NCI-H226 (cell line): ENCODE data around the gene CD6.

Experiments used
- DNase-seq: peaks from one replicate; pipeline ENCODE4 v3.0.0-alpha.2; 2015

CD6 gene

DNA sequence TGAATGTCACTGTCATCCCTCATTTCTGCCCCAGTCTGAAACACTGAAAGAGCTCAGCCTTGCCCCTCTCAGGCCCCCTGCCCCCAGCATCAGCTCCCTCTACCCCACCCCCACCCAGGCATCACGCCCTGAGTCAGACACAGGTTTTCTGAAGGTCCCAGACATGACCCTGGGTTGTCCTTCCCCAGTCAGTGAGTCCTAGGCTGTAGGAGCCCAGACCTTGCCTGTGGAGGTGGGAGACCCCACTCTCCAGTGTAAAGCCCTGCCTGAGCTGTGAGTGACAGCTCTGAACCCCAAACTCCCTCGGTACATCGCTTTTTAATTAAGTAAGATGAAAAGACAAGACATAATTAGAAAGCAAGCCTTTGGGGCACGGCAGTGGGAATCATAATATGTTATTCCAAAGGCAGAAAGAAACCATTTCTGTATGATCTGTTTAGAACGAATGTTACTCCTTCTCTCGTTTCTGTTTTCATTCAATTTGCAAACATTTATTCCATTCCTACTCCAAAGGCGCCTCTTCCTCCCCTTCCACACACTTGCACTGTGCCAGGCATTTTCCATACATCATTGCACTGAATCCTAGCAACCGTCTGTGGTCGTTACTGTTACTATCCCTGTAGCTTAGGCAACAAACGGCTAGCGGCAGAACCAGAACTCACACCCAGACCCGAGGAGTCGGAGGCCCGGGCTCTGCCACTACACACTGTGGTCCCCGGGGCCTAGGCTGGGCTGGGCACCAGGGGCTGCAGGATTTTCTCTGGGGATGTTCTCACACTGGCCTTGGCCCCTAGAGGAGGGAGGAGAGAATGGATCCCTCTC is 63.4 kb downstream of the CD6 start:
- DNase-seq: no peak

DNA sequence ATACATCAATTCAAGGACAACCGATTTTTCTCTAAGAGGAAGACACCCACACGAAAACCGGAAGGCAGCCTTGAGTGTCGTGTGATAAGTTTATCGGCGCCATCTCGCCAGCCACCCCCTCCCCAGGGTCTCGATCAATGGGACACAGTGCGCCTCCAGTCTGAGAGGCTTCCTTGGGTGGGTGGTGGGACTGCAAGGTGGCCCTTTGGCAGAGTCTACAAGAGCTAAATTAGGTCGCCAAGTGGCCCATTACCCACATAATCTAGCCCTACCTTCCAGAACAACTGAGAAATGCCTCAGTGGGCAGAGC is 64.0 kb downstream of the CD6 start:
- DNase-seq: no peak

DNA sequence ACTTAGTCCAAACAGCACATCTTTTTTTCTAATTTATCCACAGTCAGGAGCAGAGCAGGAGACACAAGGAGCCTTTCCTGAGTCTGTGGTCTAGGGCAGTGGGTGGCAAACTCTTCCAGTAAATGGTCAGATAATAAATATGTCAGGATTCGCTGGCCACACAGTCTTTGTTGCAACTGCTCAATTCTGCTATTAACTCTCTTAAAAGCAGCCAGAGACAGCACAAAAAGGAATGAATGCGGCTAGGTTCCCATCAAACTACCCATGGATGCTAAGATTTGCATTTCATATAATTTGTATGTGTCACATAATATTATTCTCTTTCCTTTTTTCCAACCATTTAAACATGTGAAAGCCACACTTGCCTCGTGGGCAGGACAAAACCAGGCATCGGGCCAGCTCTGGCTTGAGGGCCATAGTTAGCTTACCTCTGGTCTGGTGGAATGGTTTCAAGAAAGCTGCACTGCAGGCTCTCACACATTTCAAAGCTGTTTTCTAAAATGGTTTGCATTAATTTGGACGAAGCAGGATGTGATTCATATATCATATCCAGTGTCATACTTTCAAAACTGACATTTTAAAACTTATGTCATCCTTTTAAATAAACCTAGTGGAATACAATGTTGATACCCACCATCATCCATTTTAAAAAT is 66.1 kb downstream of the CD6 start:
- peak; percentile 56 for DNase-seq

DNA sequence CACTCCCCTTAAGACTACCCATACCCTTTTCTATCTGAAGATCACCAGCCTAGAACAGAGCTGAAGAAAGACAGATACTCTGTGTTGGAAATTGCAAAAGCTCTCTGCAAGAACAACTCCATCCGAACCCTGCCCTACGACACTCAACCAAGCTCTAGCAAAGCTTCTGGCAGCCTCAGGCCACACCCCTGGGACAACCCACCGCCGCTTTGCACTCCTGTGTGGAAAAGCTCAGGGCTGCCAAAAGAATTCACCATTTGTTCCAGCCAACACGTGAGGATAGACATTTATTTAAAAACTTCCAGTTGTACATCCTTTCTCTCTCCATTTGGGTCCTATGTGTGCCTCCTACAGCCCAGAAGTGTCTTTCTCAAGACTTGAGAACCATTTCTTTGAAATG is 68.4 kb downstream of the CD6 start:
- DNase-seq: no peak

DNA sequence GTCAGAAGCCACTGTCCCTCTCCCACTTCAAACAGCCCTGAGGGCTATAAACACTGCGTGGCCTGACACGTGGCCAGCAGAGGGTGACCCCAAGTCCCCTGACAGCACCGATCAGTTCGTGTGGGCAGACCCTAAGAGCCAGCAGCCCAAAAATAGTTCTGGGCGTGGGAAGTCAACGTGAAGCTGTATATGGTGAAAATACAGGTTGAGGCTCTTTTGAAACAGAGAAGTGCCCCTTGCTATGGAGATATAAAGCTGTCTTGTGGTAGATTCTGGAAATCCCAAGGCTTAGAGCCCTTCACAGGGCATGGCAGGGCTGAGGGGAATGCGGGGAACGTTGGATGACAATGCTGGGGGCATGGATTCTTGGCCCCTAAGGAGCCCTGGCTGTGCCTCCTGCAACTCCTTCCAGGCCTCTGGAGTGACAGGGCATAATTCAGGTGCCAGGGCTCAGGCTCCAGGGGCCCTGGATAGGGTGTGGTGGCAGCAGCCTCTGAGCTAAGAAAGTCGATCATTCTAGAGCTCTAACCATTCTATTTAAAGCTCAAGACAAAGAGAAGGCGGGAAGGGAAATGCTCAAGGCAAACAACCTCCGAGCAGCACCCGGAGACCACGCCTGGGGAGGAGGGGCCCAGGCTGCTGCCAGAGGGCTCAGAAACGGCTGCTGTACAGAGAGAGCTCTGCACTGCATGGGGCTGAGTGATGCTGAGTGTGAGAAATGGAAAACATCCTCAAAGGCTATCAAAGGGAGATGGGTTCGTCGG is 70.5 kb downstream of the CD6 start:
- no peak for DNase-seq

DNA sequence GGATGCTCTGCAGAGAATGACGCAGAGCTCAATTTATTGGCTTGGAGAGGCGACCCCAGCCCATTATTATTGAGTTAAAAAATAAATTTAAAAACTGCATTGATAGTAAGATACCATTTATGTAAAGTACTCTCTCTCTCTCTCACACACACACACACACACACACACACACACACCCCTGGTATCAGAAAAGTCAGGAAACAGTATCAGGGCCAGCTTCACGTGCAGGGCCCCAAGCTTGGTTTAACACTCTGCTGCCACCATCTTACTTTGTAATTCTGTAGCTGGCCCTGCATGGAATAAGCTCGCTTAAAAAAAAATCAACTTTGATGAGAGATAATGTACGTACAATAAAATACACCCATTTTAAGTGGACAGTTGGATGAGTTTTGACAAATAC is 71.1 kb downstream of the CD6 start:
- DNase-seq: no peak

DNA sequence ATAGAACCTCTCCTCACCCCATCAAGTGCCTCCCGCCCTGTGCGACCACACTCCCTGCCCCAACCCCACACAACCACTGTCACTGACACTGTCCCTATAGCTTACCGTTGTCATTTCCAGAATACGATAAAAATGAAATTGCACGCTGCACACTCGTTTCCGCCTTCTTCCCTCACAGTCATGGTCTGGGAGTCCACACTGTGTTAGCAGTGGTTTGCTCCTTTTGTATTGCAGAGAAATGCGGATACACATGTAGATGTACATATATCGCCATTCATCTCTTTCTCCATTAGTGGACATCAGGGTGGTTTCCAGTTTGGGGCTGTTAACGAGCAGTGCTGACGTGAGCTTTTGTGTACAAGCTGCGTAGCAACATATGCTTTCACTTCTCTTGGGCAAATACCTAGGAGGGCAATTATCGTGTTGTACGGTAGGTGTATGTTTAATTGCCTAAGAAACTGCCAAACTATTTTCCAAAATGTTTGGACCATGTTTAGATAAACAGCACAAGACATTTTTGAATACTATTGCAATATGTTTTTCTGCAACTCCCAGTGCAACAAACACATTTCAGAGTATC is 71.6 kb downstream of the CD6 start:
- DNase-seq: no peak

DNA sequence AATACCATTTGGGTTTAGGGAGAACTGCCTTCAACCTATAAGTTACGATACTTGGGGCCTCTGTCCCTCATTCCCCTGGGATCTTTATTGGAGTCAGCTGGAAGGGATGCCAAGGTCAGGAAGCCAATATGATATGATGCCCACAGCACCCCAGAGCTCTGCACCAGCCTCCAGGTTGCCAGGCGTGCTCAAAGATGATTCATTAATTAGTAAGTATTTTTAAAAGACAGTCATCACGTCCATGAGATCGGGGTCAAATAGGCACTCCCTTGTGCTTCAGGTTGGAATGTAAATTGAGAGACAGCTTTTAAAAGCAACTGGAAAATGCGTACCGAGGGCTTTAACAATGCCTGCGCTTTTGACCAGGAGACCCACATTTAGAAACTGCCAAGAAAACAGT is 73.8 kb downstream of the CD6 start:
- DNase-seq: peak; percentile 20

DNA sequence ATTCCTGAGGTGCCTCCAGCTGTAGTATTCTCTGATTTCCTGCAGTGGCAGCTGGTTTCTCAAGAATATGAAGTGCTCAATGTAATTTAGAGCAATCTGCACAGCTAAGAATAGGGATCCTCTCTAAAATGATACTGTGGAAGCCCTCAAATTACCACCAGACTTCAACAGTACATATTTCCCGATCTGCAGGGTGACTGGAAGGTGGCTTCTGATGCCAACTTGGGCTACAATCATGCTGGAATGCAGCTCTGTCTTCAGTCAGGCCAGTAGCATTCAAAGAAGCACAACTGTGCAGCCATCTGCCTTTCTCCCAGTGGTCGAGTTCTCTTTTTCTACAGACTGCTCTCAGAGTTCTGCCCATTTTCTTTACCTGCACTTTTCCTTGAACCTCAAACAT is 75.4 kb downstream of the CD6 start:
- DNase-seq: no peak

DNA sequence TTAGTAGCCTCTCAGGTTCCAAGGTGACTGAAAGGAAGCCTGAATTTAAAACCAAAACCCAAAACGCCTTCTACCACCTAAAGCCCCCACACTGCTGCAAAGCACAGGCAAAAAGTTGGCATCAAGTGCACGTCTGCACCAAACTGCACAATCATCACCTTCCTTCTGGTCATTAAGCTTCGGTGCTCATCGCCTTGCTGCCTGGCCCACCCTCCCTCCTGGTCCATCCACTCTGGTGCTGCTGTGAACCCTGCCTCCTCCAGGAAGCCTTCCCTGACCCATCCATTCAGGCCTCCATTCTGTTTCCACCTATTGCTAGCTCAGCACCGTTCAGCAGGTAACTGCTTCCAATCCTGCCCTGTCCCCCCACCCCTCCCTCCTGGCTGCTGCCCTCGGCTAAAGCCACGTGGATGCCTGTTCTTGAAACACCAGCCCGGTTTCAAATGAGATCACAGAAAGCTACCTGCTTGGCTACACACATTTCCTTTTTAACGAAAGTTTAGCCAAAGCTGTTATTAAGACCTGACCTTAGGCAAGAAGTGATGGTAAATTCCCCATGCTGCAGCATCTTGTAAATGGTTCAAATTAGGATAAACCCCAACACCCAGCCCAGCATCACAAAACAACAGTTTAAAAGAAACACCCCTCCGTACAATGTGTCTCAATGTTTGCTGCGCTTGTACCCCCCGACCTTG is 77.0 kb downstream of the CD6 start:
- DNase-seq: no peak

DNA sequence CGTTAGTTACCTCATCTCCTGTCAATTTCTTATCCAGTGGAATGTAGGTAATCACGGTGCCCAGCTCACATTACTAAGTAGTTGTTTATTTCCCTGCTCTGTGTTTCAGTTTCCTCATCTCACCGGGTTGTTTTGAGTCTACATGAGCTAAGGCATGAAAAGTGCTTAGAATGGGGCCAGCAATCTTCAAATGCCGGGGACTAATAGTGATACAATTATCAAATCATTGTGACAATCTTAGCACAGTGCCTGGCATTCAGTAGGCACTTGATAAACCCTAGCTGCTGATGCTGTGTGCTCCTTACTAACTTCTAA is 77.5 kb downstream of the CD6 start:
- DNase-seq: no peak

DNA sequence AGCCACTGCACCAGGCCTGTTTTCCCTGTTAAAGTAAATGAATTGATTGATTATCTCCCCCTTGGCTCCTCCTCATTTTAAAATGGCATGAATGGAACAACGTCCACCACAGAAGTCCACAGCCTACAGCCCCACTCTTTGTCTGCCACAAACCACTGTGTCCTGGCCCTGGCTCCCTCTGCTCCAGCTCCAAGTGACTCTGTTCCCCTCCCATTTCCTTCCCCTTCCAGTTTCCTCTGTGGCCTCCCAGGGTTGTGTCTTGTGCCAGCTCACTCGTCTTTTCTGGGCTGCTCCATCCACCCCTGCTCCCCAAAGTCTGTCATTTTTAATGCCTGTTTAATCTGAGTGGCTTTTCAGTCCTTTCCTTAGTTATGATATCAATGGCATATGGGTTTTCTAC is 78.4 kb downstream of the CD6 start:
- no peak for DNase-seq

DNA sequence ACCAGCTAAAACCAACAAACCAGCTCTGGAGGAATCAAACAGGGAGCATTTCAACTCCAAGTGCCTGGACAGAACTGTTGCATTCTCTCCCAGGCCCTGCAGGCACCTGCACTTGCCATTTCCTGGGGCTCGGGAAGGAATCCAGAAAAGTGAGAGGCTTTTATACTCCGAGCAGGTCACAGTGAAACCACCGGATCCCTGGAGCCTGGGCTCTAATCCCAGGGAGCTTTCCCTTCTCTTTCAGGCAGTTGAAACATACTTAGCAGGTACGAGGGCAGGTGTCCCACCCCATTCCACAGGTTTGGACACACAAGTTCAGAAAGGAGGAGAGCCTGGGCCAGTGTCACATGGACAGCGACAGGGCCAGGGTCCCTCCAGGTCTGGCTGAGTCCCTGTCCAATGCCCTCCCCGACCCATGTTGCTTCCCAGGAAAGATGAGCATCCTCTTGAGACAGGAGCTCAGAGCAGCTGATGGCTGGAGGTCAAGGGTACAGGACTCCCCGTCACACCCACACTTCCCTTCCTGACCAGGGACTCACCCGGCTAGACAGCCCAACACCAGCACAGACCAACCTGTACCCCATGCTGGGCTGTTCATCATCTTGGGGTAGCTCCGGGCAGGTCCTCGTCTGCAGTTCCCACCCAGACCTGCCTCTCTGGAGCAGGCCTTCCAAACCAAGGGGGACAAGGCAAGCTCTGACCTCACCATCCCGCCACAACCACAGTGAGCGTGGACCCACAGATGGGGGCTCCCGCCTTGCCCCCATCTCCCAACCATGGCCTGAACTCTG is 80.9 kb downstream of the CD6 start:
- no peak for DNase-seq

DNA sequence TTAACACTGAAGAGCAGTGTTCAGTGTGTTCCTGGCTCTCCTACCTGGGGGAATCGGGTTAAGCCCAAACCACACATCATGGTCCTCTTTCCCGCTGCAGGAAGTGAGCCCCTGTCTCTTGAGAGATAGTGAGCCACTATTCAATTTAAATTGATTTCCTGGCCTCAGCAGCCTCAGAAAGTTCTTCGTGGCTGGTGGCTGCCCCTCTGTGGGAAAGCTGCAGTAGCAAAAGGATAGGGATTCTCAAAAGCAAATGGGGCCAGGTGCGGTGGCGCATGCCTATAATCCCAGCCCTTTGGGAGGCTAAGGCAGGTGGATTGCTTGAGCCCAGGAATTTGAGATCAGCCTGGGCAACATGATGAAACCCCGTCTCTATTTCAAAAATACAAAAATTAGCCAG is 81.7 kb downstream of the CD6 start:
- DNase-seq: no peak

DNA sequence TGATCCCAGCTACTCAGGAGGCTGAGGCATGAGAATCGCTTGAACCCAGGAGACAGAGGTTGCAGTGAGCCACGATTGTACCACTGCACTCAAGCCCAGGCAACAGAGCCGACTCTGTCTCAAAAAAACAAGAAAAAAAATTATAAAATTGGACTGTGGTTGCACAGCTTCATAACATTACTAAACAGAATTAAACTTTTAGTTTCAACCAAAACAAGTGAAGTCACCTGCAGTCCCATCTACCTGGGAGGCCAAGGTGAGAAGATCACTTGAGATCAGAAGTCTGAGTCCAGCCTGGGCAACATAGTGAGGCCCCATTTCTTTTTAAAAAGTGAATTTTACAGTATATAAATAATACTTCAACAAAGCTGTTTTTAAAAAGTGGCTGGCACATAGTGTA is 83.0 kb downstream of the CD6 start:
- DNase-seq: no peak

DNA sequence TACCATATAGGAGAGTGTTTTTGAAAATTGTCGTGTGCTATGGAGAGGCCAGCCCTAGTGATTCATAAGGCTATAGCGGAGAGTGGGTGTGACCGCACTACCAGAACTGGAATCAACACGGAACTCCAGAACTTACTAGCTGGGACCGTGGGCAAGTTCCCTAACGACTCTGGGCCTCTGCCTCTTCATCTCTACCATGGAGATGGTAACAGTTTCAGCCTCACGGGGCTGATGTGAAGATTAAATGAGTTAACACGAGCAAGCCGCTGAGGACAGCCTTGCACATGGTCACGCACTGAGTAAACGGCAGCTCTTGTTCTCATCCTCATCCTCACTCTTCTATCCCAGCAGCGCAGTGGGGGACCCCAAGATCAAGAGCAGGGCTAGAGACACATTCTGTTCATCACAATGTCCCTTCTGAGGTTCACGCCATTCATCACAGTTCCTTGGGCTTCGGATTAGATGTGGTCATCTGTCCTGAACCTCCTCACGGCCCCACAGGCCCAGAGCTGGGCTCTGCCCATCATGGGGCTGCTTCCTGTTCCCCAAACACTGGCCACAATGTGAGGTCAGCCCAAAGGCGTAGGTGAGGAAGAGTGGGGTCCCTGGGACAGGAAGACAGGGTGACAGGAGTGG is 83.6 kb downstream of the CD6 start:
- no peak for DNase-seq

DNA sequence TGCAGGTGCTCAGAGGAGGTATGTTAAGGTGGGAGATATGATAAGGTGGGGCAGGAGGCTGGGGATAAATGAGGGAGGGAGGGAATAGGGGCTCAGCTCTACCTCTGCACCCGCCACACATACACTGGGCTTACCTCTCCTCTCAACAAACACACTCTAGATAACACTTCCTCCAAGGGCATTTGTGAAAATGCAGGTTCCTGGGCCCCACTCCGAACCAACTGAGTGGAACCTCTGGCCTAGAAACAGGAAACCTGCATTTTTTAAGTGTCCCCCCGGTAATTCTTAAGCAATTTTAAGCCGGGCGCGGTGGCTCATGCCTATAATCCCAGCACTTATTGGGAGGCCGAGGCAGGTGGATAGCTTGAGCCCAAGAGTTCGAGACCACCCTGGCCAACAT is 84.3 kb downstream of the CD6 start:
- no peak for DNase-seq

DNA sequence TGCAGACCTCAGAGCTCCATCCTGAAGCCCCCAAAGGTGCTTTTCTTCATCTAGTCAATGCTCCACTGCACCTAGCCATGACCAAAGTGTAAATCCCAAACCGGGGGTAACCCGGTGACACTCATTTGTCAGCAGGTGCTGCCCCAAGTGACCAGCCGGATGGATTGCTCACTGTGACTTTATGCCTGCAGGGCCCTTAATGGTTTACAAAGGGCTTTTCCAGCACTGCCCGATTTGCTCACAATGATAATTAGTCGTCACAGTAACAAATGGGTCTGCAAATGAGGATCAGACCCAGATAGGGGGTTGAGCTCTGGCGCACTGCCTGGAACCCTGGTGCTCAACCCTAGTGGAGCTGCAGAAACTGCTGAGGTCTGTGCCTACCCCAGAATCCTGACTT is 85.1 kb downstream of the CD6 start:
- DNase-seq: no peak

DNA sequence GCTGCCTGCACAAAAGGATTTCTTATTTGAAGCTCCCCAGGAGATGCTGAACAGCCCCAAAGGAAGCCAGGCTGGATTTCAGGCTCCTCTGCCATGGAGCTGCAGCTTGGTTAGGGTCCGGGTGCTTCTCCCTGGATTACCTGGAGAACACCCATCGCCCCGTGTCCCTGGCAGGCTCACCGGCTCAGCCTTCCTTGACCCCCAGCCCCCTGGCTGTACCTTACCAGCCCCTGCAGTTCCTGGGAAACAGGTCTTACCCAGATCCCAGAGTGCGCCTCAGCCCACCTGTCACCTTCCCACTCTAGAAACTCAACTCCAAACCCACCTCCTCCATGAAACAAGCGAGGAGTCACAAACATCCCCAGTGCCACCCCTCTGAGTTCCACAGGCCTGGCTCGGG is 85.5 kb downstream of the CD6 start:
- no peak for DNase-seq

DNA sequence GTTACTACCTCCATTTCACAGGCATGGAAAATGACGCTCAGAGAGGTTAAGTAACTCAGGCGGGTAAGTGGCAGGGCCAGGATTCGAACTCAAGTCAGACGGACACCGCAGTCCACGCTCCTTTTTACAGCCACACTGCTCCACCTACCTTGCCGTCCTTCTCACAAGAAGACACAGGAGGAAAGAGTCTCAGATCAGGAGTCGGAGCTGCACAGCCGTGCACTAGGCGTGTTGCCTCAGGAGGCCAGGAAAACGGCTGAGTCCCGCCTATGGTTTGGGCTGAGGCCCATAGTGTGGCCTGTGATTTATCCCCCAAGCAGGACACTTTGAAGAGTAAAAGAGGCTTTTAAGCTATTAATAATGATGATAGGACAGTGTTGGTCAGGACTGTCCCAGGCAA is 86.1 kb downstream of the CD6 start:
- DNase-seq: no peak

DNA sequence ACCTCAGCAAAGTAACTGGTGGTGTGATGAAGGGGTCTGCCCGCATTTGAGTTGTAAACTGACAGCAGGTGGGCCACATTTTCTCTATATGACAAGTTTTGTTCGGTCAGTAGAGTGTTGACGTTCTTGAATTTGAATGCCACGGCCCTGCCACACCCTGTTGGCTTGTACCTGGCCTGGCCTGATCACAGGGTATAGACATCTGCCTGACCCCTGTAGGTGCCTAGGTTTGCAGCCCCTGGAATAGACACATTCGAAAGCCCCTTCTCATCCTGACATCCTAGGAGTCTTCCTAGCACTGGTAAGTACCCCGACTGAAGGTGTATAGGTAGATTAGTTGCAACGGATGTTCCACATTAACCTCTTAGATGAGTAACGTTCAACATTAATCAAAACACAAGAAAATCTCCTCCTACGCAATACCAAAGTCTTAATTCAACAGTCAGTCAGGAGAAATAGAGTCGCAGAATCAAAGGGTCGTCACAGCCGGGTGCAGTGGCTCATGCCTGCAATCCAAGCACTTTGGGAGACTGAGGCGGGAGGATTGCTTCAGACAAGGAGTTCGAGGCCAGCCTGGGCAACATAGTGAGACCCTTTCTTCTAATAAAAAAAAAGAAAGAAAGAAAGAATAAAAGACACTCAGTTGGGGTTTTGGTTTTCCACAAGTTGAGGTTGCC is 87.2 kb downstream of the CD6 start:
- no peak for DNase-seq
